AG09319 (cell line): ENCODE measurements around the gene SGMS1.

Source experiments
- DNase-seq: peaks from one replicate; pipeline ENCODE4 v3.0.0-alpha.2; 2010; ENCODE audit warnings: low read depth; ENCODE audit errors: extremely low read depth
- TF ChIP-seq, protein P1 (sequence below): IDR thresholded peaks from 2 replicates; pipeline ENCODE4 v1.5.1; 2011; ENCODE audit warnings: low read depth, mild to moderate bottlenecking, inconsistent platforms, low read length, moderate library complexity

SGMS1 gene

DNA sequence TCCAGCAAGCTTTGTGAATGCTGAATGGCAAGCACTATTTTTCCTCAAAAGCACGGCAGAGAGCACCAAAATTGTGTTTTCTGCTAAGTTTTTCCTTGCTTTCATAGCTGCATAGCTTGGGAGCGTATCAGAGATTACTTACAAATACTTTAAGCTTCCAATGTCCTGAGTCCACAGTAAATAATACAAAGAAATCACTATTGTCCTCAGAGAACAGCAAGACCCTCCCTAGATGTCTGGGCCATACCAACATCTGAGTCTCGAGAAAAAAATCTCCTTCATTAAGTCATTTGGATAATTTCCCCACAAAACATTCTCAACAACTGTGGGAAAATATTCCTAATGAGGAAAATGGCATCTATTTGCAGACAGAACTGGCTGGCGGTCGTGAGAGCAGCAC is 41.7 kb downstream of the SGMS1 start:
- TF ChIP-seq, protein P1, sequence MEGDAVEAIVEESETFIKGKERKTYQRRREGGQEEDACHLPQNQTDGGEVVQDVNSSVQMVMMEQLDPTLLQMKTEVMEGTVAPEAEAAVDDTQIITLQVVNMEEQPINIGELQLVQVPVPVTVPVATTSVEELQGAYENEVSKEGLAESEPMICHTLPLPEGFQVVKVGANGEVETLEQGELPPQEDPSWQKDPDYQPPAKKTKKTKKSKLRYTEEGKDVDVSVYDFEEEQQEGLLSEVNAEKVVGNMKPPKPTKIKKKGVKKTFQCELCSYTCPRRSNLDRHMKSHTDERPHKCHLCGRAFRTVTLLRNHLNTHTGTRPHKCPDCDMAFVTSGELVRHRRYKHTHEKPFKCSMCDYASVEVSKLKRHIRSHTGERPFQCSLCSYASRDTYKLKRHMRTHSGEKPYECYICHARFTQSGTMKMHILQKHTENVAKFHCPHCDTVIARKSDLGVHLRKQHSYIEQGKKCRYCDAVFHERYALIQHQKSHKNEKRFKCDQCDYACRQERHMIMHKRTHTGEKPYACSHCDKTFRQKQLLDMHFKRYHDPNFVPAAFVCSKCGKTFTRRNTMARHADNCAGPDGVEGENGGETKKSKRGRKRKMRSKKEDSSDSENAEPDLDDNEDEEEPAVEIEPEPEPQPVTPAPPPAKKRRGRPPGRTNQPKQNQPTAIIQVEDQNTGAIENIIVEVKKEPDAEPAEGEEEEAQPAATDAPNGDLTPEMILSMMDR = no peak
- no peak for DNase-seq

DNA sequence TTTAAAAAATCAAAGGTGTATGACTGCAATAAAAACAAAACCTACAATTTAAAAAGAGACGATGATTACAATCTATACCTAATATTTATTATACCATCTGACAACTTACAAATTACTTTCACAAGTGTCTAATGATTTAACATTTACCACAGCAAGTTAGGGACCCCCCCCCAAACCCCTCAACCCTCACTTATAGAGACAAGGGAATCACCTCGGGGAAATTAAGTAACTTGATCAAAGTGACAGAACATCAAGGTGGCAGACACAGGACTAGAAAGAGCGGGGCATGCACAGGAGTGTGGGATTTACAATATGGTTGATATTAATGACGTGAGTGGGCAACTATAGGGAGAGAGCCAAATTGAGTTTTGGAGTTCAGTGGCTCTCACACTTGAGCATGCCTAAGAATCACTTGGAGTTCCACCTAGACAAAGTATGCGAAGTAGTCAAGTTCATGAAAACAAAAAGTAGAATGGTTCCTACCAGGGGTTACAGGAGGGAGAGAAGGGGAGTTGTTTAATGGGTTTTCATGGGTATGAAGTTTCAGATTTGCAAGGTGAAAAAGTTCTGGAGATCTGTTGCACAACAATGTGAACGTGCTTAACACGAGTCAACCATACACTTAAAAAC is 43.4 kb downstream of the SGMS1 start:
- DNase-seq = no peak
- TF ChIP-seq, protein P1 = no peak

DNA sequence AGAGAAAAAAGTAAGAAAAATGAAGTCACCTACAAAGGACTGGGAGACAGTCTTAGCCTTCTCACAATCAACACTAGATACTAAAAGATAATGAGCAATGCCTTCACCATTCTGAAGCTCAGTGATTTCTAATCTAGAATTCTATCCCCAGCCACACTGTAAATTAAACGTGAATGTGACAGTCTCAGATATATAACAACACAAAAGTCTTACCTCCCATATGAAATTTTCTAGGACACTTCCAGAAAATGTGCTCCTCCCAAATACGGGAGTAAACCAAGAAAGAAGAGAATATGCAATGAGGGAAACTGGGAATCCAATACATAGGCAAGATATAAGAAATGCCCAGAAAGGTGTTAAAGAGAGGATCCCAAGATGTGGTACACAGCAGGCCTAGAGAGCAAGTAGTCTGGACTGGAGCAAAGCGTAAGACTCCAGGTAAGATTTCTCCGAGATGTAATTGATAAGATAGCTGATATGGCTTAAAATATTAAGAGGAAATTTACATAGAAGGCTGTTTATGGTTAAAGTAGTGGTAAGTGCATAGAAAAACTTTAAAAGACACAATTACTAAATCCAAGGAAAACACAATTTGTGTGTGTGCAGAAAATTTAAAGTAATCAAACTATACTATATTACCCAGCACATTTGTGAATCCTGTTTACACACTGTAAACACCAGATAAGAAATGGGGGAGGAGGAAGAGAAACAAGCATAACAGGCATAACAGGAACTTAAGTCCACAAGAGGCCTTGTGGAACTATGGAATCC is 44.1 kb downstream of the SGMS1 start:
- TF ChIP-seq, protein P1 = no peak
- no peak for DNase-seq

DNA sequence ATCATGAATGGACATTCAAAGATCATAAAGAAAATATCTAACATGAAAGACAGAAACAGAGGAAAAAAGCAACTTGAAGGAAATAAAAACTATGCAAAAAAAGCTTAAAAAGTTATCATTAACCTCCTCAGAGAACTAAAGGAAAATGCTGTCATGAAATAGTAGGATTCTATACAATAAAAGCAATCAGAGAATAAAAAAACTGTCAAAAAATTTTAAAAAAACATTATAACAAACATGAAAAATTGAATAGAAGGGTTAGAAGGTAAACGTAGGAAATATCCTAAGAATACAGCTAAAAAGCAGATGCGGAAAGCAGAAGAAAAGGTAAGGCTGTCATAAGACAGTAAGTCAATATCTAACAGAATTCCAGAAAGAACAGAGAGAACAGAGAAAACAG is 44.8 kb downstream of the SGMS1 start:
- TF ChIP-seq, protein P1 = no peak
- DNase-seq = no peak

DNA sequence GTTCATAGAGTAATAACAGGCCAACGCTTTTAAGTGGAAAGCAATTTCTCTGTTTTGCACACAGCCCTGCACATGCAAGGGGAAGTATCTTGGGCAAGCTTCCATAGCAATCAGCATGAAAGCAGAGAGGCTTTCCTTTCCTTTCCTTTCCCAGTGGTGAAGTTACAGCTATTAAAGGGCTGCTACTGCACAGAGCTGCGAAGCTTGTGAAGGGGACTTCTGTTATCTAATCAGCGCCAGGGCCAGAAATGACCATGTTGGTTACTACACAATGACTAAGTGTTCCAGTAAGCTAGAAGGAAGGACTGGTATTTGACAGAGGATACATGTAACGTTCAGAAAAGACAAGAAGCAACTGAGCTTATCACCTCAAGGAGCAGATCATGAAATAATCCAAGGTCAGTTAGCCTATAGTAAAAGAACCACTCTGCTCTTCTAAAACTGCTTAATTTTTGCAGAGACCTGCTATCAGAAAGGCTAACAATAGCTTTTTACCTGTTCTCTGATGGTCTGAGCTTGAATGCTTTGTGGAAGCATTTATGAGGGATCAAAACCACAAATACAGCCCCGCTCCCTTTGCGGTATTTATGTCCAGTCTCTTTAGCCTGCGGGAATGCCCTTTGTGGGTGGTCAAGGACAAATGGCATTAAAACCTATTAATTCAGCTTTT is 45.9 kb downstream of the SGMS1 start:
- TF ChIP-seq, protein P1 = no peak
- no peak for DNase-seq

DNA sequence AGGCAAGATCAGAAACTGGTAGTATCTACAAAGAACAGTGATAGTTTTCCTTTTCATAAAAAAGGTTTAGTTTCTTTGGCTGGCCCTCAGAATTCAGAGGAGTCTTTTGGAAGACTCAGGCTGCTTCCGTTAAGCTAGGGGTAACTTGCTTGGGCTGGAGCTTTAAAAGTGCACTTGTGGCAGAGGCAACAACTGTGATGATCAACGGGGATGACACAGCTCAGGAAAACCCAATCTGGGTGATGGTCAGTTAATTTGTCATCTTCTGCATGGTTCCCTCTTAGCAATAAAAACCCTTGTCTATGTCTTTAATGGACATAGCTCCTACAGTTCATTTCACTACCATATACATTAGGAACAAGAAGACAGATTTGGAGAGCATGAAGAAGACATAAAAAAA is 46.7 kb downstream of the SGMS1 start:
- TF ChIP-seq, protein P1 = no peak
- no peak for DNase-seq

DNA sequence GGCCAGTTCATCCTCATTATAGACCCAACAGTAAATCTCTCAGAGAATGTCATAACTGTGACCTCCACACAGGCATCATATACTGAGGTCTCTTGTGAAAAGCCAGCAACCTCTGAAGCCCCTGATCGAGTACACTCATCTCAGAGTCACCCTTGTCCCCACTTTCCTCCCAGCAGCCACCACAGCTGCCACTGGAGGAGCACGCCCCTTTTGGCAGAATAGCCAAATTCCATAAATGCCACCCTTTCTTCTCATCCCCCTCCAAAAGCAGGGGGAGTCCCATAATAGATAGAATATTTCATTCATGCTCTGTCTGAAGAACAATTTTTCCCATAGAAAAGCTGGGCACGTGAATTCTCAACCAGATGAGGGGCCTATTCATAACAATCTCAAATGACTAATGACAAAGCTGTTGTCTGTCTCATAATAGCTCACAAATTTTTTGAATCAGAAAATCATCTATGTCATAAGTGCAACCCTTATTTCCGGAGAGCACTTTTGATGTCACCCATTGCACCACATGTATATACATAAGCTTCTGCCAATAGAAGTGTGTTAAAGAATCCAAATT is 47.4 kb downstream of the SGMS1 start:
- DNase-seq = no peak

More for the DNA sequence above, 47.4 kb downstream of the SGMS1 start:
- TF ChIP-seq, protein P1 = no peak
